Ovary (tissue), 9 donors: ENCODE results near the gene KRTAP22-2. TPM values are rescaled to one million over a fixed set of nuclear protein-coding genes. Genes with fewer than 3 reads are reported as not detected.

Source experiments
- DNase-seq, 5 donors: peaks; one replicate each; pipeline ENCODE4 v3.0.0-alpha.2; 2019 to 2020
- H3K27ac ChIP-seq, 2 donors: fragments of 200-600 bp; one replicate each; pipeline versions ENCODE4 v1.5.1 to v1.8.0; 2019 to 2022
- H3K27me3 ChIP-seq: fragments of 200-600 bp; one replicate; pipeline ENCODE4 v1.8.0; 2022
- H3K36me3 ChIP-seq: fragments of 200-600 bp; sonication (generic); one replicate; pipeline ENCODE4 v1.5.1; 2019
- H3K4me1 ChIP-seq: one replicate; pipeline ENCODE4 v1.8.1; 2013; ENCODE audit warnings: mild to moderate bottlenecking, moderate library complexity; ENCODE audit not compliant: insufficient read depth
- H3K4me3 ChIP-seq: fragments of 200-600 bp; sonication (generic); one replicate; pipeline ENCODE4 v1.5.1; 2017
- H3K9me3 ChIP-seq, 2 donors: fragments of 200-600 bp in 1 of 2; sonication (generic) in 1 of 2; one replicate each; pipeline versions ENCODE4 v1.5.1 to v1.8.1; 2013 to 2019; ENCODE audit warnings: mild to moderate bottlenecking in 1 of 2, moderate library complexity in 1 of 2
- EP300 ChIP-seq: sonication (generic); formaldehyde crosslinking; IDR thresholded peaks from one replicate; pipeline ENCODE4 v1.6.1; 2017; ENCODE audit warnings: antibody characterized with exemption
- POLR2A ChIP-seq: fragments of 450-650 bp; IDR thresholded peaks from one replicate; pipeline ENCODE4 v1.6.1; 2017; ENCODE audit warnings: antibody characterized with exemption, mild to moderate bottlenecking, moderate library complexity
- WGBS, 3 donors: extraction: QIAGEN DNeasy Blood & Tissue Kit in 1 of 3; methylation state at CpG; one replicate each; pipeline versions ENCODE4 v1.1.5 to v1.1.7; 2013 to 2017; 5-methylcytosine and 5-hydroxymethylcytosine counted together
- intact Hi-C, 4 donors: fragments of 100-400 bp; cut with DNase I; formaldehyde crosslinking; loops; one replicate each; pipeline versions ENCODE4 v1.11.0 to v1.15.1; 2022 to 2023
- polyA plus RNA-seq, 2 donors: library from polyadenylated mRNA; stranded (reverse); fragments of 200-250 nt in 1 of 2; fragments of 350-450 nt in 1 of 2; fragmentation: Illumina TruSeq in 1 of 2; extraction: RNeasy Lipid Tissue Mini Kit (QIAGEN cat#74804) in 1 of 2; gene quantifications; one replicate each; pipeline ENCODE4 v1.2.3, GENCODE V29; 2013 to 2014
- total RNA-seq, 7 donors: library from RNA; depleted of rRNA in 2 of 7; stranded (reverse); fragments of >200 nt in 2 of 7; fragmentation: NEBNext Ultra II Directional in 3 of 7; extraction: Animal tissue kit (Norgen Biotek cat#: 25700) in 3 of 7; gene quantifications; one replicate each; pipeline versions ENCODE4 v1.1.0 to v1.2.4, GENCODE V29; 2016 to 2023
- TF ChIP-seq, protein P1 (sequence below), 3 donors: fragments of 450-650 bp in 2 of 3; fragments of 200-600 bp in 1 of 3; IDR thresholded peaks; one replicate each; pipeline versions ENCODE4 v1.5.1 to v1.8.0; 2016 to 2022; ENCODE audit warnings: antibody characterized with exemption in 3 of 3, mild to moderate bottlenecking in 1 of 3
- donor health status: DM: no; HTN: no; CAD: no; lungs with moderate emphysema.
- donor health status: DM: no; HTN: no; CAD: no.
- donor health status: Bipolar disorder and iron deficiency.
- donor health status: DM: yes; HTN: yes; CAD: no.
- donor health status: DM: no; HTN: no; CAD: no.
- donor health status: DM: yes; HTN: yes; CAD: no.

Gene KRTAP22-2
- total and polyA plus RNA-seq, 9 donors, result not detected

DNA sequence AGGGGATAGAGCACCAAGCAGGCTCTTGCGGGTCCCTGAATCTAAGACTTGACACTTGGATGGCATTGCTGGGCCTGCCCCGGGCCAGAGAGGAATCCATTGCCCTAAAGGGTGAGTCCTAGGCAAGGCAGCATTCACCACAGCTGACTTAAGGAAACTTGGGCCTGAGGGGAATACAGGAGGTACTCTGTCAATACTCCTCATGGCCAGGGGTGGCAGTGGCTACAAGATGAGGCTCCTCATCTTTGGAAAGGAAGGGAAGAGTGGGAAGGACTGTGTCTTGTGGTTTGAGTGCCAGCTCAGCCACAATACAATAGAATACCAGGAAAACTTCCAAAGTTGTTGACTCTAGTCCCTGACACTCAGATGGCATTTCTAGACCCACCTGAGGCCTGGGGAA, 15.8 kb upstream of the KRTAP22-2 start:
- Histone ChIP-seq H3K9me3 (no peaks in the 10 kb centered on the region), H3K36me3 (no peaks in the 10 kb centered on the region), H3K27ac (no peak overlapping the region), H3K27me3 (no peaks in the 10 kb centered on the region), H3K4me3 (no peak overlapping the region), H3K4me1 (no peaks in the 10 kb centered on the region)
- intact Hi-C loops, result no loop called here
- 78 to 91% (median 85%) methylated on average over 2 of the region's 2 CpGs for WGBS, 3 donors
- TF ChIP-seq EP300 (no peak), POLR2A (no peak)
- TF ChIP-seq, protein P1, sequence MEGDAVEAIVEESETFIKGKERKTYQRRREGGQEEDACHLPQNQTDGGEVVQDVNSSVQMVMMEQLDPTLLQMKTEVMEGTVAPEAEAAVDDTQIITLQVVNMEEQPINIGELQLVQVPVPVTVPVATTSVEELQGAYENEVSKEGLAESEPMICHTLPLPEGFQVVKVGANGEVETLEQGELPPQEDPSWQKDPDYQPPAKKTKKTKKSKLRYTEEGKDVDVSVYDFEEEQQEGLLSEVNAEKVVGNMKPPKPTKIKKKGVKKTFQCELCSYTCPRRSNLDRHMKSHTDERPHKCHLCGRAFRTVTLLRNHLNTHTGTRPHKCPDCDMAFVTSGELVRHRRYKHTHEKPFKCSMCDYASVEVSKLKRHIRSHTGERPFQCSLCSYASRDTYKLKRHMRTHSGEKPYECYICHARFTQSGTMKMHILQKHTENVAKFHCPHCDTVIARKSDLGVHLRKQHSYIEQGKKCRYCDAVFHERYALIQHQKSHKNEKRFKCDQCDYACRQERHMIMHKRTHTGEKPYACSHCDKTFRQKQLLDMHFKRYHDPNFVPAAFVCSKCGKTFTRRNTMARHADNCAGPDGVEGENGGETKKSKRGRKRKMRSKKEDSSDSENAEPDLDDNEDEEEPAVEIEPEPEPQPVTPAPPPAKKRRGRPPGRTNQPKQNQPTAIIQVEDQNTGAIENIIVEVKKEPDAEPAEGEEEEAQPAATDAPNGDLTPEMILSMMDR (IDR thresholded peaks at IDR 0.05), result no peak
- no peak for DNase-seq

DNA sequence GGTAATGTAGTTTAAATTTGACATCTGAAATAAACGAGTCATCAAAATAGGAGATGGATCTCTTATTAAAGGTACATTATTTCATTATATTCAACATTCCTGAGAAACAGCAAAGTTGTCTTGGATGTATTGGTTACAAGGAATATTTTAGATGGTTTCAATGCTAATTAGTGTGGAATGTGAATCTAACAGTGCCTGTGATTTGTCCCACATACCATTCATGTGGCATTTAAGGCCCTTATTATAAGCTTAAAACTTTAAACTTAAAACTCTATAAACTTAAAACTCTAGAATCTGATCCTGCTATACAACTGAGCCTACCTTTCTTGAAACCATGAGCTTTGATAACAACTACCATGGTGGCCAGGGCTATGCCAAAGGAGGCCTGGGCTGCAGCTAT, 10.6 kb upstream of the KRTAP22-2 start, which contains the start of gene KRTAP22-1:
Gene KRTAP22-1 (plus strand): TSS at position 301 of the 400 bp plus-strand sequence.
- no peak within 1 kb of the TSS for H3K4me3 ChIP-seq
- TF ChIP-seq POLR2A (no peak), EP300 (no peak)
- TF ChIP-seq, protein P1 (IDR thresholded peaks at IDR 0.05), result no peak
- no peaks in the 10 kb centered on the region for H3K4me1 ChIP-seq
- no peaks in the 10 kb centered on the region for H3K27me3 ChIP-seq
- DNase-seq, result no peak
- intact Hi-C loops, result no loop called here
- 39 to 92% (median 46%) methylated on average over 1 of the region's 1 CpG for WGBS, 3 donors
- no peaks in the 10 kb centered on the region for H3K9me3 ChIP-seq
- no peaks in the 10 kb centered on the region for H3K36me3 ChIP-seq
- no peak within 1 kb of the TSS for H3K27ac ChIP-seq

DNA sequence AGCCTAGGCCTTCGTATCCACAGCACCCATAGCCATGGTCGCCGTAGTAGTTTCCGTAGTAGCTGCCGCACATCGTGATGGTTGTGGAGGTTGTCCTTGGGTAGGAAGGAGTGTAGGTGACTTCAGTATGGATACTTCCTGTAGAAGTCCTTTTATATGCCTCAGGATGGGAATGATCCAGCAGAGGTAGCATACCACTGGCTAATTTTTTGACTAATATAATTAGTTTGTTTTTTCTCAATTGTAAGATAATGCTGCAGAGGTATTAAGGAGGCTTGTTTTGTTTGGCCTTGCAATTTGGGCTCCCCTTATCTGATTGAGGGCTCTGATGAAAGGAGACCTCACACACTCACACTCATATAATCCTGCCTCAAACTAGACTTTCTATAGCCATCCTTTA, 8.6 kb upstream of the KRTAP22-2 start, which contains the start of gene KRTAP6-2:
Gene KRTAP6-2 (minus strand): TSS at position 101 of the 400 bp plus-strand sequence. CDS start 28 bp downstream, at position 73.
- Histone ChIP-seq H3K27ac (no peak within 1 kb of the TSS), H3K4me1 (no peaks in the 10 kb centered on the region), H3K4me3 (no peak within 1 kb of the TSS), H3K9me3 (no peaks in the 10 kb centered on the region), H3K27me3 (no peaks in the 10 kb centered on the region), H3K36me3 (no peaks in the 10 kb centered on the region)
- 91 to 94% (median 92%) methylated on average over 6 of the region's 6 CpGs for WGBS, 3 donors
- intact Hi-C loops, result no loop called here
- no peak for DNase-seq
- TF ChIP-seq, protein P1 (IDR thresholded peaks at IDR 0.05), result no peak
- TF ChIP-seq EP300 (no peak), POLR2A (no peak)

DNA sequence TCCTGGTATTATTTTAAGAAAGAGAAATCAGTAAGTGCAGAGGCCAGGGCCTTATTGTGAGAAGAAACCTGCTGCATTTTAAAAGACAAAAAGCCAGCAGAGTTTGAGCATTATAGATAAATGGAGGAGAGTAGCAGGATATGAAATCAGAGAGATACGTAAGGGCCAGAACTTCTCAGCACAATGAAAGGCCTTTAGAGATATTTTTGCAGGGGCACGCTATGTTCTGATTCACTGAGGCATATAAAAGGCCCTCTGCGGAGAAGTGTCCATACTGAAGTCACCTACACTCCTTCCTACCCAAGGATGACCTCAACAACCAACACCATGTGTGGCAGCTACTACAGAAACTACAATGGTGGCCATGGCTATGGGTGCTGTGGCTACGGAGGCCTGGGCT, 1.9 kb upstream of the KRTAP22-2 start, which contains the start of gene KRTAP6-3:
Gene KRTAP6-3 (plus strand): TSS at position 301 of the 400 bp plus-strand sequence. CDS start 6 bp downstream, at position 307.
- 89 to 93% (median 89%) methylated on average over 4 of the region's 4 CpGs for WGBS, 3 donors
- no peaks in the 10 kb centered on the region for H3K9me3 ChIP-seq
- no peaks in the 10 kb centered on the region for H3K36me3 ChIP-seq
- no peak within 1 kb of the TSS for H3K27ac ChIP-seq
- intact Hi-C loops, result no loop called here
- no peaks in the 10 kb centered on the region for H3K4me1 ChIP-seq
- no peak for DNase-seq
- no peak for TF ChIP-seq POLR2A
- TF ChIP-seq, protein P1 (IDR thresholded peaks at IDR 0.05), result no peak
- no peak for TF ChIP-seq EP300
- H3K4me3 ChIP-seq, result no peak within 1 kb of the TSS
- no peaks in the 10 kb centered on the region for H3K27me3 ChIP-seq
